Activated naive CD4-positive, alpha-beta T cell (primary cell): ENCODE results near the gene FAM168B.
"Not testable (repeated sequence)": the region's sequence is repeated elsewhere in the genome, so short reads cannot be mapped to it uniquely, and the experiment has no call there.

Experiments
- DNase-seq, 4 experiments: peaks; one replicate each; lab custom pipeline; 2025; lab: John Stamatoyannopoulos, UW

The FAM168B gene, protein sequence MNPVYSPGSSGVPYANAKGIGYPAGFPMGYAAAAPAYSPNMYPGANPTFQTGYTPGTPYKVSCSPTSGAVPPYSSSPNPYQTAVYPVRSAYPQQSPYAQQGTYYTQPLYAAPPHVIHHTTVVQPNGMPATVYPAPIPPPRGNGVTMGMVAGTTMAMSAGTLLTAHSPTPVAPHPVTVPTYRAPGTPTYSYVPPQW

GRCh38 chr2:131093006-131093695, at the start of gene FAM168B:
Gene FAM168B (minus strand): TSS chr2:131093460. CDS start chr2:131082646, 10,814 bp downstream.
- peak; percentile 61 to 88 (median 74) for DNase-seq

DNA sequence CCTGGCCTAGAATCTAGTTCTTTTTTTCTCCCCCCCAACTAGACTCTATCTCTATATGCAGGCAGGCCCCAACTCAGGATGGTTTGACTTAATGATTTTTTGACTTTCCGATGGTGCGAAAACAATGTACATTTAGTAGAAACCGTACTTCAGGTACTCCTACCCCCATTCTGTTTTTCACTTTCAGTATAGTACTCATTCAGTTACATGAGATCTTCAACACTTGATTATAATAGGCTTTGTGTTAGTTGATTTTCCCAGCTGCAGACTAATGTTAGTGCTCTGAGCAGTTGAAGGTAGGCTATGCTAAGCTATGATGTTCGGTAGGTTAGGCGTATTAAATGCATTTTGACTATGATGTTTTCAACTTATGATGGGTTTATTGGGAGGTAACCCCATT, 49.6 kb upstream of the FAM168B start:
- DNase-seq, result no peak

- no peak for DNase-seq
Observed at GRCh38 chr2:131140581-131140980, 47.3 kb upstream of the FAM168B start.

DNA sequence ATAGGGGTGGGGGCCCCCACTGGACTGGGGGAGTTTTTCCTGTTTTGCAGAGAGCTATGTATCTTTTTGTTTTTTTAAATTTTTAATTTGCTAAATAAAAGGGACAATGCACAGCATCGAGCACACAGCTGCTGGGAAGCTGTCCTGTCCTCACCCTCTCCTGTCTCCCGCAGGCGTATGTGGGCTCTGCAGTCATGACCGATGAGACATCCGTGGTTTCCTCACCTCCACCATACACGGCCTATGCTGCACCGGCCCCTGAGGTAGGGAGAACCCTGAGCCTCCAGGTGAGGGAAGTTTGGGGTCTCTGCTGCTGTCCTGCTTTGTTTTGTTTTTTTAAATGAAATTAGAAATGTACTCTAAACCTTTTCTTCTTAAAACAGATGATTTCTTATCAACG, 39.5 kb upstream of the FAM168B start:
- DNase-seq, result no peak

DNA sequence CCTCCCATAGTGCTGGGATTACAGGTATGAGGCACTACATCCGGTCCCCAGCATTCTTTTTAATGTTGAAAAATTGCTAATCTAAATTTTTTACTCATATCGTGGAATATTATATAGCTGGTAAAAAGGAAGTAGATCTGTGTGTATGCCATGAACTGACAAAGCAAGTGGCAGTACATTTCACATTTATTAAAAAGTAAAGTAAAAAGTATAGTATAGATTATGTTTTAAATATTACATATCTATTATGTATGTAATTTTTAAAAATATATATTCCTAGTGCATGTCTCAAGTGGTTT, 37.0 kb upstream of the FAM168B start:
- DNase-seq, result no peak

DNA sequence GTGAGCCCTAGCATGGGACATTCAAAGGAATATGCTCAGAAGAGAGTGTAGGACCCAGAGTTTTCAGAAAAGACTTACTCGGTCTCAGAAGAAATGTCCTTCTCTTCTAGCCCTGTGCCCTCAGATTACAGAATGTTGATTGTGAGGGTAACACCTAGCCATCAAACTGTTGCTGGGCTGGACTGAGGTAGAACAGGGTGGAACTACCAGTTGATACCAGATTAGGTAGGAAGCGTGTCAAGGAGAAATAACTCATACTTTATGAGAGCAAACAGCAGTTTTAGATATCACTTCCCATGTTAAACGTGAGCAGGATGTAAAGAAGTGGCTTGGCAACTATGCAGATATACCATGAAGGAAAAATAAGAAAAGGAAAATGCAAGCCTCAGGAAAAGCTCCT, 34.7 kb upstream of the FAM168B start:
- DNase-seq, result no peak

DNA sequence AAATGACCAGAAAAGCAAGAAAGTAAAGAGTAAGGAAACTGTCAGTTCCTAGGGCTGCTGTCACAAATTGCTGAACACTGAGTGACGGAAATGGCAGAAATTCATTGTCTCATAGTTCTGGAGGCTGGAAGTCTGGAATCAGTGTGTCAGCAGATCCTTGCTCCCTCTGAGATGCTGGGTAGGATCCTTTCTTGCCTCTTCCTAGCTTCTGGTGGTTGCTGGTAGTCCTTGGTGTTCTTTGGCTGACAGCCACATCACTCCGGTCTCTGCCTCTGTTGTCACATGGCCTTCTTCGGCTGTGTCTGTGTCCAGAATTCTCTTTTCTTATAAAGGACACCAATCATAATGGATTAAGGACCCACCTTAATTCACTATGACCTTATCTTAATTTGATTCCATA, 33.8 kb upstream of the FAM168B start:
- DNase-seq, result no peak

DNA sequence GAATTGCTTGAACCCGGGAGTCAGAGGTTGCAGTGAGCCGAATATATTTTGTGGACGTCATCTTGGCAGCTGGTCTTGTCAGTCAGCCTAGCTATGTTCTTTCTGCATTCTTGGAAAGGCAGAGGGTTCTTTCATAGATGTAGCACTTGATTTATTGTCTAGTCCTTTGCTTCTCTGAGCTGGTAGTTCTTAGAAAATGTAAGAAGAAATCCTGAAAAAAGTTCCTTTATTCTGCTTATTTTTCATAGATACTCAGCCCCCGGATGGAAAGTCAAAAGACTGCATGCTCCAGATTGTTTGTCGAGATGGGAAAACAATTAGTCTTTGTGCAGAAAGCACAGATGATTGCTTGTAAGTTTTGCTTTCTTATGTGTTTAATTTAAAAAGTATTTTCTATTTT, 33.2 kb upstream of the FAM168B start:
- no peak for DNase-seq

- no peak for DNase-seq
Observed at GRCh38 chr2:131125195-131125757, 32.0 kb upstream of the FAM168B start.

DNA sequence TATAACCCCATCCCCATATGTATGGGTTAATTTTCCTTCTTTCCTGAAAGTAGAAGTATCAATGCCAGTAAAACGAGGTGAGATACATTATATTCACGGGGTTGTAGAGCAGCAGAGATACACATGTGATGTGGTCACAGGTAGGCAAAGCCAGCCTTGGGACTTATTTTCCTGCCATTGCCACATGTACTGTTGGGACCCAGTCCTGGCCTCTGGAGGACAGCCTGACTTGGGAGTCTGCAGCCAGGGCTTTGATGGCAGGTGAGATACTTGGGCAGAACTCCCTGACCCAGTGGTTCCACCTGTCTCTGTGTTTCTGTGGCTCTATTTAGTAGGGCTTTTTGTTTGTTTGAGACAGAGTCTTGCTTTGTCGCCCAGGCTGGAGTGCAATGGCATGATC, 29.9 kb upstream of the FAM168B start:
- DNase-seq, result no peak

- no peak for DNase-seq
Observed at GRCh38 chr2:131122496-131122895, 29.2 kb upstream of the FAM168B start.

DNA sequence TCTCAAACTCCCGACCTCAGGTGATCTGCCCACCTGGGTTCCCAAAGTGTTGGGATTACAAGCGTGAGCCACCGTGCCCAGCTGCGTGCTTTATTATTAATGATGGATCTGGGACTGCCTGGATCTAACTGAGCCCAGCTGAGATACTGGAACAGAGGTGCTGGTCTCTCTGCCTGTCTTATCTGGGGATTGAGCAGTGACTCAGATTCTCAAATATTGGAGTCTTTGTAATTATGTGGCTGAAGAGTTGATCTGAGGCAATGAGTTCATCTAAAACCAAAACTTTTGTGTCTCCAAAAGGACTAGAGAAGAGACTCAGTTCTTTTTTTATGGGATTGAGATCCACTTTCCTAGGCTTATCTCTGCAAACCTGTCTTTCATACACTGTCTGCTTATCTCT, 28.2 kb upstream of the FAM168B start:
- DNase-seq, result no peak

GRCh38 chr2:131120815-131121317, 27.6 kb upstream of the FAM168B start:
- no peak for DNase-seq

GRCh38 chr2:131115752-131116151, 22.5 kb upstream of the FAM168B start:
- DNase-seq, result no peak

DNA sequence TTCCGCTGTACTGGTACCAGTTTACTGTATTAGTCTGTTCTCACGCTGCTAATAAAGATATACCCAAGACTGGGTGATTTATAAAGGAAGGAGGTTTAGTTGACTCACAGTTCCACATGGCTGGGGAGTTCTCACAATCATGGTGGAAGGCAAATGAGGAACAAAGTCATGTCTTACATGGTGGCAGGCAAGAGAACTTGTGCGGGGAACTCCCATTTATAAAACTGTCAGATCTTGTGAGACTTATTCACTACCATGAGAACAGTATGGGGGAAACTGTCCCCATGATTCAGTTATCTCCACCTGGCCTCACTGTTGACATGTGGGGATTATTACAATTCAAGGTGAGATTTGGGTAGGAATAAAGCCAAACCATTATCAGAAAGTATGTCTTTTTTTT, 21.7 kb upstream of the FAM168B start:
- not testable (repeated sequence) for DNase-seq

- DNase-seq, result no peak
Observed at GRCh38 chr2:131113566-131114227, 20.4 kb upstream of the FAM168B start.

GRCh38 chr2:131112529-131112928, 19.3 kb upstream of the FAM168B start:
- DNase-seq, result no peak

- no peak for DNase-seq
Observed at GRCh38 chr2:131105950-131106801, 12.9 kb upstream of the FAM168B start.

GRCh38 chr2:131105156-131105949, 12.1 kb upstream of the FAM168B start, which contains the start of gene PLEKHB2:
Gene PLEKHB2 (plus strand): TSS chr2:131105336. CDS start chr2:131120942, 15,606 bp downstream.
- DNase-seq, result peak; percentile 80 to 90 (median 84)

DNA sequence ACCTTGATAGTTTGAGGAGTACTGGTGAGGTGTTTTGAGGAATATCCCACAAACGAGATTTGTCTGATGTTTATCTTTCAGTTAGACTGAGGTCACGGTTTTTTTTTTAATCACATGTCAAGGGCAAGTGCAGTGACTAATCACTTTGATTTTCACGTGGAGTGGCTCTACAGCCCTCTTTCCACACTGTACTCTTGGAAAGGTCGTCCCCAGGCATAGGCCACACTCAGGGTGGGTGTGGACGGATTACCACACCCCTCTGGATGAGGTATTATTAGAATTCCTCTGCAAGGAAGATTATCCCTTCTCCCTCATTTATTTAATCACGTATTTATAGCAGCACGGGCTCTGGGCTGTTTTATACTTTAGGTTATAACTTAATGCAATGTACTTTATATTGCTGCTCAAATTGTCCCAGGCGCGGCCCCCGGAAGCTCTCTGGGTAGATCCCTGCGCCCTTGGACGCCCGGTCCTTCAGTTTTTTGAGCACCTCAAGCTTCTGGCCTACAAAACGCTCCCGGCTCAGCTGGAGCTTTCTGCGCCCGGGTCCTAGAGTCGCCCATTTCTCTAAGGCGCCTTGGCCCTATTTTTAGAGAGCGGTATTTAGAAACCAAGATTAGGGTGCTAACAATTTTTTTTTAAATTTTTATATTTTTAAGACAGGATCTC, 11.4 kb upstream of the FAM168B start:
- DNase-seq, result peak in 3 of 4 experiments; percentile 21 to 30 (median 30)
